DMS 273 (cell line): Measurements from ENCODE around the gene RNU6-1.

Experiments used
- DNase-seq: peaks from one replicate; lab custom pipeline; 2025; ENCODE audit not compliant: unreplicated experiment; lab: John Stamatoyannopoulos, UW

RNU6-1 gene

GRCh38 chr15:67839929-67840748 lies at the start of gene RNU6-1:
Gene RNU6-1 (minus strand): TSS chr15:67840045.
- DNase-seq: peak; percentile 90

GRCh38 chr15:67887776-67888175 lies 47.9 kb upstream of the RNU6-1 start:
- no peak for DNase-seq

GRCh38 chr15:67885861-67886260 lies 46.0 kb upstream of the RNU6-1 start:
- DNase-seq: no peak

GRCh38 chr15:67885175-67885523 lies 45.3 kb upstream of the RNU6-1 start:
- DNase-seq: no peak

GRCh38 chr15:67884514-67885174 lies 44.8 kb upstream of the RNU6-1 start:
- DNase-seq: peak; percentile 80

- no peak for DNase-seq
Observed at GRCh38 chr15:67884009-67884408, 44.2 kb upstream of the RNU6-1 start.

GRCh38 chr15:67883234-67883773 lies 43.5 kb upstream of the RNU6-1 start:
- DNase-seq: no peak

GRCh38 chr15:67882487-67883233 lies 42.8 kb upstream of the RNU6-1 start:
- no peak for DNase-seq

- peak; percentile 16 for DNase-seq
Observed at GRCh38 chr15:67880651-67881182, 40.9 kb upstream of the RNU6-1 start.

- DNase-seq: no peak
Observed at GRCh38 chr15:67879440-67880129, 39.7 kb upstream of the RNU6-1 start.

GRCh38 chr15:67878712-67879206 lies 38.9 kb upstream of the RNU6-1 start:
- peak; percentile 17 for DNase-seq

GRCh38 chr15:67873777-67874176 lies 33.9 kb upstream of the RNU6-1 start:
- DNase-seq: no peak

GRCh38 chr15:67870868-67871408 lies 31.1 kb upstream of the RNU6-1 start:
- DNase-seq: no peak

- no peak for DNase-seq
Observed at GRCh38 chr15:67869701-67870100, 29.9 kb upstream of the RNU6-1 start.

GRCh38 chr15:67865766-67866165 lies 25.9 kb upstream of the RNU6-1 start:
- DNase-seq: no peak

- DNase-seq: no peak
Observed at GRCh38 chr15:67865331-67865730, 25.5 kb upstream of the RNU6-1 start.

- DNase-seq: peak; percentile 92
Observed at GRCh38 chr15:67863442-67863987, 23.7 kb upstream of the RNU6-1 start.

GRCh38 chr15:67862750-67863441 lies 23.1 kb upstream of the RNU6-1 start:
- no peak for DNase-seq

GRCh38 chr15:67861983-67862382 lies 22.1 kb upstream of the RNU6-1 start:
- no peak for DNase-seq
